ENCODE data around the gene EDEM2.
A peak's percentile ranks its signal among the peaks of the same experiment; 100 is the strongest.
"Not testable (repeated sequence)": the region's sequence is repeated elsewhere in the genome, so short reads cannot be mapped to it uniquely, and the experiment has no call there.

The EDEM2 gene

GRCh38 chr20:35168701-35169409 lies 21.7 kb upstream of the EDEM2 start:
- not testable (repeated sequence) for DNase-seq

GRCh38 chr20:35167787-35168186 lies 20.7 kb upstream of the EDEM2 start:
- no peak for DNase-seq

GRCh38 chr20:35166242-35166830 lies 19.2 kb upstream of the EDEM2 start:
- no peak for DNase-seq

DNA sequence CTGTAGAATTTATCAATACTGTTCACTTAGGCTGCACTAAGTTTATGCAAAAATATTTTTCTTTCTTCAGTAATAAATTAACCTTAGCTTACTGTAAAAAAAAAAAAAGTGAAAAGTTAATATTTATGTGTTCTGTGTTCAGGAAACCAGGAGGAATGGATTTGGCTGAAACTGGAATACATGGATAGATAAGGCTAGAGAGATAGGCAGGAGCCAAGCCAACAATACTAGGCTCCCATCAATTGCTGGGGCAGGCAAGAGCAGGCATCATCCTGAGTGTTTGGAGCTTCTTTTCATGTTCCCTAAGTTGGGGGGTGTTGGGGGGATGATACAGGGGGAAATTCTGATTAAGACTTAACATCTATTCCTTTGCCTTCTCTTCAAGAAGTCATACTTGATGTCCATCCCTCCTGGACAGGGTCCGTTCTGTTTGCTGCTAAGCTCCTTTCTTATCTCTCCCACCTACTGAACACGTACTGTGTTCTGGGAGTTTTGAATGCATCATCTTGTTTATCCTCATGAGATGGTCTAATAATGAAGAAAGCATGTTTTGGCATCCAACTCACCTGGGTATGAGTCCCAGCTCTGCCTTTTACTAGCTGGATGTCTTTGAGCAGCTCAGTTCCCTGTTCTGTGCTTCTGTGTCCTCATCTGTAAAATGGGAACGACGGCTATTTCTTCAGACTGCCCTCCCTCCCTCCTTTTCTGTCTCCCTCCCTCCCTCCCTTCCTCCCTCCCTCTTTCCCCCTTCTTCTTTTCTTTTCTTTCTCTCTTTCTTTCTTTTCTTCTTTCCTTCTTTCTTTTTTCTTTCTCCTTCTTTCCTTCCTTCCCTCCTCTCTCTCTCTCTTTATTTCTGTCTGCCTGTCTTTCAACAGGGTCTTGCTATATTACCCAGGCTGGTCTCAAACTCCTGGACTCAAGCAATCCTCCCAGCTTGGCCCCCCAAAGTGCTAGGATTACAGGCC lies 18.4 kb upstream of the EDEM2 start:
- DNase-seq, result no peak

- DNase-seq, result not testable (repeated sequence)
Measured at GRCh38 chr20:35164531-35164930, 17.4 kb upstream of the EDEM2 start.

GRCh38 chr20:35160341-35160740 lies 13.2 kb upstream of the EDEM2 start:
- DNase-seq, result not testable (repeated sequence)

DNA sequence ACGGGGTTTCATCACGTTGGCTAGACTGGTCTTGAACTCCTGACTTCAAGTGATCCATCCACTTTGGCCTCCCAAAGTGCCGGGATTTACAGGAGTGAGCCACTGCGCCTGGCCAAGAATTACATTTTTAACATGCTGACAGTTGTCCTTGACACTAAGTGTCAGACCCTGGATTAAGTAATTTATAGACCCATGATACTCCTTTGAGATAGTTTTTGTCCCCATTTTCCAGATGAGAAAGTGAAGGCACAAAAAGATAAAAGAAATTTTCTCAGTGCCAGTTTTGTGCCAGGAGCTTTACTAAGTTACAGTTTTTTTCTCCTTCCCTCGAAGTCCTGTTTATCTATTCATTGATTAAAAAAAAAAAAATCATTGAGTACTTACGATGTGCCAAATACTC lies 9.8 kb upstream of the EDEM2 start:
- no peak for DNase-seq

GRCh38 chr20:35155936-35156335 lies 8.8 kb upstream of the EDEM2 start:
- no peak for DNase-seq

GRCh38 chr20:35151736-35152135 lies 4.6 kb upstream of the EDEM2 start:
- DNase-seq, result no peak

DNA sequence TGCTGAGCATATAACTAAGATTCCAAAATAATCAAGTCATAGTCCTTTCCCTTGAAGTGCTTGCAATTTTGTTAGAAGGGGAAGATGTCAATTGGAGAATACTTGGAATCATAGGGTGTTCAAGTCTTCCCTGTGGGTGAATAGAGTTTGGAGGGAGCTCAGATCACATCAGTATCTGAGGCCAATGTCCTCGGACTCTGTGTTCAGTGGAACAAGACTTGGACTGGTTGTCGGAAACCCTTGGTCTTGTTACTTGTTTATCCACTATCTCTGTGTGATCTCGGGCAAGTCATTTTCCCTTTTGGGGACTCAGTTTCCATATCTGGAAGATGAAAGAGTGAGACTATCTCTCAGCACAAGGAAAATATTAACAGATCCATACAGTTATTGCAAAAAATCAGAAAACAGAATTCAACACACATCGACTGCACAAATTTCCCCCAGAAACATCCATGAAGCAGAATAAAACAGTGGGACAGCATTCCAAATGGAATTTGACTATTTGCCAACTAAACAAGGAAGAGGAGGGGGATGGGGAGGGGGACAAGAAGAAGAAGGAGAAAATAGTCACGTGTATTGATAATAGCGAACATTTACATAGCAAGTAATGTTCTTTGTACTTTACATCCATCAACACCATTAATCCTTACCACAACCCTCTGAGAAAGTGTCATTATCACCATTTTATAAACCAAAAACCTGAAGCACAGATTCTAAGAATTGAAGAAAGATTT lies 3.9 kb upstream of the EDEM2 start:
- DNase-seq, result no peak

DNA sequence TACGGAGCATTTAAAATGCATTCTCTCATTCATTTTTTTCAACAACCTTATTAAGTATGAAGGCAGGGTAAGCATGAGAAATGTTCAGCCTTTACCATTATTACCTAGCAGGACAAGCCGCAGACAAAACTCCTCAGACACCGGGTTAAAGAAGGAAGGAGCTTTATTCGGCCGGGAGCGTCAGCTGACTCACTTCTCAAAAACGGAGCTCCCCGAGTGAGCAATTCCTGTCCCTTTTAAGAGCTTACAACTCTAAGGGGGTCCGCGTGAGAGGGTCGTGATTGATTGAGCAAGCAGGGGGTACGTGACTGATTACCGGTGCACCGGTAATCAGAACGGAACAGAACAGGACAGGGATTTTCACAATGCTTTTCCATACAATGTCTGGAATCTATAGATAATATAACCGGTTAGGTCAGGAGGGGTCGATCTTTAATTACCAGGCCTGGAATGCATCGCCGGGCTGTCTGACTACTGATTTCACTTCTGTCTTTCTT lies 487 bp upstream of the EDEM2 start:
- not testable (repeated sequence) for DNase-seq

GRCh38 chr20:35146299-35146919 lies 727 bp downstream of the EDEM2 start:
- peak in 2 of 5 experiments; percentile 9 to 24 for DNase-seq

- DNase-seq, result peak in 2 of 5 experiments; percentile 65 to 69
Measured at GRCh38 chr20:35145141-35145564, 2.0 kb downstream of the EDEM2 start.

DNA sequence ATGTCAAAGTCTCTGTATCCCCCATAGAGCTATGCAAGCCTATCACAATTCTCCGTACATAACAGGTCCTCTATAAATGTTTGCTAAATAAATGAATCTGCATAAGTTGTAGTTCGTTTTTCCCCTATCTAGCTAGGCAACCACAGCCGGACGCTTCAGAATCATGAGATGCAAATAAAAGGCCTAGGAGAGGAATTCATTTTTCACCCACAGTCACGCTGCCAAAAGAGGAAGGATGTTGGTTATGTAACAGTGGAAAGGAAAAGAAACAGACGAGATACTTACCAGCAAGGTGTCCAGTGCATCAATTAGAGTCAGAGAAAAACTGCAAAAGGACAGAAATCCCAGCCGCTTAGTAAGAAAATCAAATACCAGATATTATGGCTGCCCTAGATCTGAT lies 2.4 kb downstream of the EDEM2 start:
- no peak for DNase-seq

- no peak for DNase-seq
Measured at GRCh38 chr20:35135867-35136586, 11.1 kb downstream of the EDEM2 start.

DNA sequence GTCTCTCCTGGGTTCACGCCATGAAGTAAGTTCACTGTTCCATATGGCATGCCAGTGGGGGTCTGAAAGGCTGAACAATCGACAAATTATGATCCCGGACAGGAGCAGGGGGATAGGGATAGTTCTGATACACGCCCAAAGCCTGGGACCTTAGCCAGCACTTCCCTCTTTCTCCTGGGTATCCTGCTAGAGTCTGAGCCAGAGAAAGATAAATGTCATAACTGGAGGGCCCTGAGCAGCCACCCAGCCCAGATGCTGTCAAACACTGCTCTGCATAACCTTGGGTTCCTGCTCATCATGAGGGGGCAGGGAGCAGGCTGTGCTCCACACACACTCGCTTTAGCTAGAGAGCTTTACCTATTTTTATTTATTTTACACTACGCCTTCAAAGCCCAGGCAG lies 12.3 kb downstream of the EDEM2 start:
- no peak for DNase-seq

DNA sequence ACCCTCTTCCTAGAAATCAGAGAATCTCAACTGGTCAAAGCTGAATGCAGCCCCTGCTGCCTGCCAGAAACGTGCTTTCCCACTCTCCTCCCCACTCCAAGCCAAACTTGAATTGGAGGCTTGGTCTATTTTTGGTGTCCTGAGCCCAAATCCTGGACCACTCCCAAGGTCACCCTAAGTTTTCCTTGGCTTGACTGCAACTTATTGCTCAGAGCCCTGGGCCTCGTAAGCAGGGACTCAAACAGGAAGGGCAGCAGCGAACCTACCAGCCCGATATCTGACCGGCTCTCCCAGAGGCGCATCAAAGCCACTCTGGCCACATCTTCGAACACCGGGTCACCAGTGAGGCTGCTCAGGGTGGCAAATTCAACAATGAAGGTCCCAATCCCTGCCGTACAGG lies 12.7 kb downstream of the EDEM2 start:
- no peak for DNase-seq

GRCh38 chr20:35133735-35134134 lies 13.4 kb downstream of the EDEM2 start:
- DNase-seq, result no peak

DNA sequence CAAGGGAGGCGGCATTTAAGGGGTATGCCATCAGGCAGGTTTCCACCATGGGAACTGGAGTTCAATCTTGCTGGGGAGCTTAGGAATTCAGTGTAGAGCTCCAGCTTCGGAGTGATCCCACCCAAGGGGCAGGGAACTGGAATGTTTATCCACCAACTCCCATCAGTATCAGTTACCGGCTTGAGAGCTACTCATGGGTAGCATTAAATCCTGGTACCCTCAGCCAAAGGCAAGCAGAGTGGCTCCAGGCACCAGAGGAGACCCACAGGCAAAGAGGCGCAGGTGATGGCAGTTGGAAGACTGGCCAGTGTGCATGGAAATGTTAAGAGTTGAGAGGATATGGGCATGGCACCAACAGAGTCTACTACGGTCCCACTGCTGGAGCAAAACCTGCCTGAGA lies 14.1 kb downstream of the EDEM2 start:
- no peak for DNase-seq

- DNase-seq, result no peak
Measured at GRCh38 chr20:35131934-35132333, 15.2 kb downstream of the EDEM2 start.

GRCh38 chr20:35129647-35130069 lies 17.5 kb downstream of the EDEM2 start:
- no peak for DNase-seq

Data from T-helper 2 cell (primary cell).